K562 (cell line): Measurements from ENCODE around the gene PARP9. TPM values are rescaled to one million over a fixed set of nuclear protein-coding genes. Genes with fewer than 3 reads are reported as not detected.

Experiments
- ATAC-seq: fragments of 200-7000 bp; cut with Tn5 transposase; 3 replicates; pipeline ENCODE4 v1.9.1; 2020; ENCODE audit warnings: moderate library complexity
- BruUV-seq: library from RNA; stranded (reverse); fragments of 400-500 nt; replicated peaks from 2 replicates; lab custom pipeline; 2021; lab: Mats Ljungman, UMichigan
- CTCF ChIA-PET: fragments of 300-600 bp; formaldehyde crosslinking; extraction: SDS; loops from one replicate; lab custom pipeline; 2021; ENCODE audit warnings: low intra/inter-chr PET ratio; lab: Yijun Ruan, JAX
- POLR2A ChIA-PET: fragments of 300-600, 350-650 bp; sonication (Branson Sonifier 250); formaldehyde crosslinking; extraction: SDS; loops from one replicate; lab custom pipeline; 2021; ENCODE audit warnings: antibody characterized with exemption, inconsistent platforms; lab: Yijun Ruan, JAX
- DNase-seq, 4 experiments: peaks; one replicate each; pipeline versions ENCODE4 v3.0.0 to v3.0.0-alpha.2; 2011 to 2018; ENCODE audit warnings: low spot score in 3 of 4, mixed read lengths in 3 of 4; ENCODE audit errors: extremely low read depth in 1 of 4
- FAIRE-seq: peaks from 2 replicates; lab custom pipeline; 2011; peaks lifted over from hg19 to GRCh38; lab: Jason Lieb, UNC
- H2AFZ ChIP-seq: 2 replicates; pipeline ENCODE4 v1.6.0; 2011; ENCODE audit warnings: low read depth, low read length, control low read depth, inconsistent platforms
- H3K27ac ChIP-seq: fragments of 200-600 bp; 3 replicates; pipeline ENCODE4 v1.8.0; 2011; ENCODE audit warnings: low read depth, mild to moderate bottlenecking, control low read depth, inconsistent platforms, low read length, moderate library complexity, mixed read lengths; ENCODE audit errors: extremely low read depth
- H3K27me3 ChIP-seq, 2 experiments: fragments of 300-600 bp in 1 of 2; 2 replicates in 1 of 2; 3 replicates in 1 of 2; pipeline versions ENCODE4 v1.6.0 to v1.8.0; 2011; ENCODE audit warnings: inconsistent platforms in 2 of 2, low read length in 2 of 2, mild to moderate bottlenecking in 1 of 2, mixed read lengths in 1 of 2, moderate library complexity in 1 of 2; ENCODE audit not compliant: control insufficient read depth in 2 of 2, insufficient read depth in 2 of 2
- H3K36me3 ChIP-seq: fragments of 300-600 bp; 3 replicates; pipeline ENCODE4 v1.8.0; 2011; ENCODE audit warnings: mild to moderate bottlenecking, low read length, inconsistent platforms; ENCODE audit not compliant: control insufficient read depth, insufficient read depth
- H3K4me1 ChIP-seq, 2 experiments: fragments of 200-600 bp in 1 of 2; replicated peaks in 1 of 2; 2 replicates in 1 of 2; 3 replicates in 1 of 2; pipeline versions ENCODE4 v1.5.1 to v1.8.0; 2011; ENCODE audit warnings: inconsistent platforms in 2 of 2, low read length in 2 of 2, mild to moderate bottlenecking in 1 of 2, mixed read lengths in 1 of 2, moderate library complexity in 1 of 2; ENCODE audit not compliant: control insufficient read depth in 2 of 2, insufficient read depth in 2 of 2
- H3K4me2 ChIP-seq: 2 replicates; pipeline ENCODE4 v1.6.1; 2011; ENCODE audit warnings: low read length, control low read depth, inconsistent platforms, mixed read lengths; ENCODE audit not compliant: insufficient read depth
- H3K4me3 ChIP-seq: fragments of 200-600 bp; sonication (generic), shearing (Covaris generic); 2 replicates; pipeline ENCODE4 v1.5.1; 2016; ENCODE audit warnings: control low read depth, inconsistent platforms
- H3K79me2 ChIP-seq: fragments of 200-600 bp; 3 replicates; pipeline ENCODE4 v1.8.0; 2011; ENCODE audit warnings: low read length, inconsistent platforms; ENCODE audit not compliant: control insufficient read depth, insufficient read depth
- H3K9ac ChIP-seq, 2 experiments: 2 replicates each; pipeline versions ENCODE4 v1.6.0 to v1.6.1; 2011; ENCODE audit warnings: low read depth in 2 of 2, low read length in 2 of 2, control low read depth in 1 of 2, inconsistent platforms in 1 of 2, mild to moderate bottlenecking in 1 of 2, mixed read lengths in 1 of 2; ENCODE audit not compliant: insufficient read depth in 1 of 2
- H3K9me1 ChIP-seq: one replicate; pipeline ENCODE4 v1.6.0; 2011; ENCODE audit warnings: inconsistent platforms, mild to moderate bottlenecking, low read length, moderate library complexity; ENCODE audit not compliant: control insufficient read depth, insufficient read depth
- H3K9me3 ChIP-seq: replicated peaks from 2 replicates; pipeline ENCODE4 v1.5.1; 2011; ENCODE audit warnings: low read depth, low read length, inconsistent platforms; ENCODE audit not compliant: control insufficient read depth, insufficient read depth
- H4K20me1 ChIP-seq: replicated peaks from 2 replicates; pipeline ENCODE4 v1.6.1; 2011; ENCODE audit warnings: low read length, inconsistent platforms, mixed read lengths; ENCODE audit not compliant: control insufficient read depth, insufficient read depth
- CHD4 ChIP-seq: fragments of 200-600 bp; sonication (generic); IDR thresholded peaks from 3 replicates; pipeline ENCODE4 v1.6.1; 2012; ENCODE audit warnings: low read depth, mild to moderate bottlenecking, mixed read lengths, low read length, inconsistent platforms; ENCODE audit not compliant: insufficient read depth, insufficient replicate concordance, poor library complexity, severe bottlenecking
- DACH1 ChIP-seq: fragments of 450-650 bp; IDR thresholded peaks from 2 replicates; pipeline ENCODE4 v1.6.1; 2018; ENCODE audit not compliant: partially characterized antibody
- GTF2F1 ChIP-seq: IDR thresholded peaks from 2 replicates; pipeline ENCODE4 v1.6.1; 2011; ENCODE audit warnings: low read depth, low read length, improper control_type of control experiment
- HEY1 ChIP-seq: fragments of 250-450 bp; sonication (Bioruptor Pico); IDR thresholded peaks from 2 replicates; pipeline ENCODE4 v1.5.0; 2020; ENCODE audit warnings: mild to moderate bottlenecking, moderate library complexity, borderline replicate concordance
- ILK ChIP-seq: fragments of 450-650 bp; IDR thresholded peaks from 2 replicates; pipeline ENCODE4 v1.6.1; 2016; ENCODE audit warnings: missing genetic modification characterization, low read depth, mild to moderate bottlenecking, missing compliant biosample characterization, moderate library complexity, borderline replicate concordance
- MAFF ChIP-seq: IDR thresholded peaks from 2 replicates; pipeline ENCODE4 v1.6.1; 2012; ENCODE audit warnings: low read length, improper control_type of control experiment
- NFYB ChIP-seq: IDR thresholded peaks from 2 replicates; pipeline ENCODE4 v1.6.1; 2011; ENCODE audit warnings: mild to moderate bottlenecking, moderate library complexity; ENCODE audit not compliant: insufficient read length; ENCODE audit errors: extremely low read depth
- RUNX1 ChIP-seq: sonication (generic); IDR thresholded peaks from 2 replicates; pipeline ENCODE4 v1.6.1; 2016; ENCODE audit warnings: antibody characterized with exemption, low read depth
- SNRNP70 ChIP-seq: fragments of 200-400 bp; formaldehyde crosslinking; optimal IDR thresholded peaks from 2 replicates; pipeline ENCODE3; 2017; ENCODE audit warnings: low read depth, low read length
- STAT5A ChIP-seq: IDR thresholded peaks from 2 replicates; pipeline ENCODE4 v1.6.1; 2012; ENCODE audit warnings: low read length, inconsistent platforms, borderline replicate concordance
- TEAD1 ChIP-seq, 2 experiments: fragments of 450-650 bp in 1 of 2; sonication (generic) in 1 of 2; formaldehyde crosslinking; IDR thresholded peaks; 2 replicates each; pipeline versions ENCODE4 v1.4.0 to v1.8.0; 2020 to 2022; ENCODE audit warnings: mild to moderate bottlenecking in 2 of 2, missing genetic modification reagents in 1 of 2
- WHSC1 ChIP-seq: IDR thresholded peaks from one replicate; pipeline ENCODE4 v1.6.1; 2012; ENCODE audit warnings: low read length, control low read depth, inconsistent platforms
- ZFP1 ChIP-seq: fragments of 450-650 bp; formaldehyde crosslinking; IDR thresholded peaks from 2 replicates; pipeline ENCODE4 v1.4.0; 2020; ENCODE audit warnings: mild to moderate bottlenecking, mixed read lengths
- ZNF263 ChIP-seq: sonication (generic); formaldehyde crosslinking; IDR thresholded peaks from 2 replicates; pipeline ENCODE4 v1.8.0; 2022; ENCODE audit warnings: mild to moderate bottlenecking, missing genetic modification reagents, borderline replicate concordance
- WGBS: fragments of 100-300 bp; shearing (Covaris generic); methylation state at CpG from one replicate; pipeline ENCODE4 v1.1.6; 2016; ENCODE audit warnings: low coverage, mixed read lengths; ENCODE audit not compliant: insufficient coverage; ENCODE audit errors: missing lambda C conversion rate; 5-methylcytosine and 5-hydroxymethylcytosine counted together
- in situ Hi-C: fragments of 300-500 bp; cut with MboI; formaldehyde crosslinking; loops from 4 replicates; pipeline ENCODE4 v1.15.0; 2018; ENCODE audit warnings: inconsistent platforms, mixed read lengths
- intact Hi-C: fragments of 100-400 bp; cut with micrococcal nuclease; formaldehyde crosslinking; loops from 2 replicates; pipeline ENCODE4 v1.14.2; 2022
- polyA plus RNA-seq, 8 experiments: library from polyadenylated mRNA; depleted of rRNA in 4 of 8; stranded (reverse) in 5 of 8; unstranded in 3 of 8; fragments of >200 nt; fragmentation: Nextera tagmentation in 2 of 8; fragmentation: Illumina TruSeq in 1 of 8; extraction: Ambion mirVana in 2 of 8; extraction: Trizol in 1 of 8; gene quantifications; 2 replicates each; pipeline versions ENCODE4 v1.2.1 to v1.2.3, GENCODE V29; 2011 to 2014; ENCODE audit warnings: inconsistent platforms in 1 of 8, missing spikeins in 1 of 8
- total RNA-seq, 7 experiments: library from RNA; depleted of rRNA in 6 of 7; stranded (reverse); fragments of >200 nt in 6 of 7; fragmentation: Illumina TruSeq in 2 of 7; extraction: Trizol in 2 of 7; gene quantifications; 2 replicates each; pipeline versions ENCODE4 v1.2.1 to v1.2.3, GENCODE V29; 2011 to 2021; ENCODE audit warnings: low replicate concordance in 1 of 7
- TF ChIP-seq, protein P1 (sequence below): fragments of 450-650 bp; IDR thresholded peaks from 2 replicates; pipeline ENCODE4 v1.7.0; 2016; ENCODE audit warnings: borderline replicate concordance

Gene PARP9
- total and polyA plus RNA-seq, 9 of the 15 experiments (the other 6 are each of a cell fraction or from before 2014, with no cell fraction given): 2.1 to 4.8 (median 3.4) TPM

DNA sequence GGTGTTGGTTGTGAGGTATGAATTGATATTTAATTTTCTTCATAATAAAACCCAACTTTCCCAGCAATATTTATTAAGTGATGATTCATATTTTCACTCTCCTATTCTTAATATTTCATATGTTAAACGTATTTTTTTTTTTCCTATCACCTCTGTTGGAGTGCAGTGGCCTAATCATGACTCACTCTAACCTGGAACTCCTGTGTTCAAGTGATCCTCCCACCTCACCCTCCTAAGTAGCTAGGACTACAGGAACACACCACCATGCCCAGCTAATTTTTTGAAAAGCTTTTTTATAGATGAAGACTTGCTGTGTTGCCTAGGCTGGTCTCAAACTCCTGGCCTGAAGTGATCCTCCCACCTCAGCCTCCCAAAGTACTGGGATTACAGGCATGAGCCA is 22.0 kb upstream of the PARP9 start:
- POLR2A ChIA-PET: no interaction called here
- intact Hi-C loops: no loop called here
- no peaks in the 10 kb centered on the region for H3K4me1 ChIP-seq

More for the DNA sequence above, 22.0 kb upstream of the PARP9 start:
- 0 out of 2 replicates have a peak, but pooled peaks cover 8% of the 10 kb centered on the region for H3K9me3 ChIP-seq
- H4K20me1 ChIP-seq: no peaks in the 10 kb centered on the region
- no peak overlapping the region for H3K4me3 ChIP-seq
- ATAC-seq (no peak), DNase-seq (no peak), FAIRE-seq (no peak)
- WGBS: 0% methylated on average over 1 of the region's 1 CpG
- no peaks in the 10 kb centered on the region for H3K9me1 ChIP-seq
- no peaks in the 10 kb centered on the region for H3K79me2 ChIP-seq
- CTCF ChIA-PET: no interaction called here
- TF ChIP-seq MAFF (no peak), NFYB (no peak), ILK (tag) (no peak), RUNX1 (no peak), DACH1 (no peak), GTF2F1 (no peak), HEY1 (CRISPR knock-in tag) (no peak), TEAD1 (CRISPR knock-in tag; IDR thresholded peaks at IDR 0.05) (no peak), WHSC1 (no peak), ZFP1 (CRISPR knock-in tag) (no peak), STAT5A (no peak), ZNF263 (CRISPR knock-in tag) (no peak), CHD4 (no peak), SNRNP70 (no peak)
- TF ChIP-seq, protein P1, sequence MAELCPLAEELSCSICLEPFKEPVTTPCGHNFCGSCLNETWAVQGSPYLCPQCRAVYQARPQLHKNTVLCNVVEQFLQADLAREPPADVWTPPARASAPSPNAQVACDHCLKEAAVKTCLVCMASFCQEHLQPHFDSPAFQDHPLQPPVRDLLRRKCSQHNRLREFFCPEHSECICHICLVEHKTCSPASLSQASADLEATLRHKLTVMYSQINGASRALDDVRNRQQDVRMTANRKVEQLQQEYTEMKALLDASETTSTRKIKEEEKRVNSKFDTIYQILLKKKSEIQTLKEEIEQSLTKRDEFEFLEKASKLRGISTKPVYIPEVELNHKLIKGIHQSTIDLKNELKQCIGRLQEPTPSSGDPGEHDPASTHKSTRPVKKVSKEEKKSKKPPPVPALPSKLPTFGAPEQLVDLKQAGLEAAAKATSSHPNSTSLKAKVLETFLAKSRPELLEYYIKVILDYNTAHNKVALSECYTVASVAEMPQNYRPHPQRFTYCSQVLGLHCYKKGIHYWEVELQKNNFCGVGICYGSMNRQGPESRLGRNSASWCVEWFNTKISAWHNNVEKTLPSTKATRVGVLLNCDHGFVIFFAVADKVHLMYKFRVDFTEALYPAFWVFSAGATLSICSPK: no peak
- no peak overlapping the region for H2AFZ ChIP-seq
- H3K27me3 ChIP-seq: no peaks in the 10 kb centered on the region
- in situ Hi-C loops: no loop called here
- H3K4me2 ChIP-seq: no peak overlapping the region
- H3K9ac ChIP-seq: no peak overlapping the region
- BruUV-seq: no TSS peak
- H3K36me3 ChIP-seq: no peaks in the 10 kb centered on the region
- no peak overlapping the region for H3K27ac ChIP-seq
